Body of pancreas (tissue), 4 donors: Measurements from ENCODE around the gene TMCO1.
"Not testable (repeated sequence)": the region's sequence is repeated elsewhere in the genome, so short reads cannot be mapped to it uniquely, and the experiment has no call there.

Experiments
- CTCF ChIP-seq, 7 experiments: fragments of 450-650 bp in 4 of 7; fragments of 200-600 bp in 3 of 7; sonication (generic) in 3 of 7; IDR thresholded peaks; one replicate each; pipeline ENCODE4 v1.5.1; 2016 to 2019; ENCODE audit warnings: antibody characterized with exemption in 7 of 7
- POLR2A ChIP-seq, 3 donors: fragments of 450-650 bp; IDR thresholded peaks; one replicate each; pipeline ENCODE4 v1.6.1; 2016; ENCODE audit warnings: antibody characterized with exemption in 3 of 3, mild to moderate bottlenecking in 2 of 3

- TF ChIP-seq CTCF, POLR2A (IDR thresholded peaks at IDR 0.05): not testable (repeated sequence)
Measured at GRCh38 chr1:165744913-165745312, 23.8 kb downstream of the TMCO1 start.
